Testis (tissue), 3 donors: Measurements from ENCODE around the gene SCN11A. TPM values are rescaled to one million over a fixed set of nuclear protein-coding genes. Genes with fewer than 3 reads are reported as not detected.

ENCODE experiments used
- DNase-seq: peaks from one replicate; pipeline ENCODE4 v3.0.0-alpha.2; 2019
- H3K27ac ChIP-seq, 2 donors: fragments of 200-600 bp; sonication (generic); one replicate each; pipeline ENCODE4 v1.5.1; 2019
- H3K27me3 ChIP-seq: fragments of 200-600 bp; sonication (generic); one replicate; pipeline ENCODE4 v1.5.1; 2019
- H3K36me3 ChIP-seq: fragments of 200-600 bp; sonication (generic); one replicate; pipeline ENCODE4 v1.5.1; 2017; ENCODE audit warnings: low read depth; ENCODE audit errors: missing control alignments
- H3K4me1 ChIP-seq: fragments of 200-600 bp; sonication (generic); one replicate; pipeline ENCODE4 v1.5.1; 2019
- H3K4me3 ChIP-seq, 2 donors: fragments of 200-600 bp; sonication (generic); one replicate each; pipeline ENCODE4 v1.5.1; 2017 to 2019
- H3K9me3 ChIP-seq: fragments of 200-600 bp; sonication (generic); one replicate; pipeline ENCODE4 v1.5.1; 2017
- CTCF ChIP-seq, 3 experiments: fragments of 450-650 bp in 2 of 3; fragments of 200-600 bp in 1 of 3; sonication (generic) in 1 of 3; IDR thresholded peaks; one replicate each; pipeline ENCODE4 v1.5.1; 2016 to 2019; ENCODE audit warnings: antibody characterized with exemption in 3 of 3, mild to moderate bottlenecking in 2 of 3, moderate library complexity in 1 of 3
- POLR2A ChIP-seq: fragments of 450-650 bp; IDR thresholded peaks from one replicate; pipeline ENCODE4 v1.6.1; 2017; ENCODE audit warnings: antibody characterized with exemption, mild to moderate bottlenecking, moderate library complexity
- WGBS, 2 donors: methylation state at CpG; one replicate each; pipeline ENCODE4 v1.1.5; 2018; 5-methylcytosine and 5-hydroxymethylcytosine counted together
- intact Hi-C: fragments of 100-400 bp; cut with DNase I; formaldehyde crosslinking; loops from one replicate; pipeline ENCODE4 v1.15.1; 2023; ENCODE audit warnings: low total_unique reads
- polyA plus RNA-seq: library from polyadenylated mRNA; stranded (reverse); fragments of 350-450 nt; fragmentation: Illumina TruSeq; extraction: RNeasy Lipid Tissue Mini Kit (QIAGEN cat#74804); gene quantifications from one replicate; pipeline ENCODE4 v1.2.3, GENCODE V29; 2014; ENCODE audit warnings: low read depth, low replicate concordance; ENCODE audit not compliant: insufficient read depth
- total RNA-seq, 2 donors: library from RNA; depleted of rRNA; stranded (reverse); fragments of >200 nt; gene quantifications; one replicate each; pipeline ENCODE4 v1.2.3, GENCODE V29; 2016

SCN11A gene
- total and polyA plus RNA-seq, 3 donors from 2014 or later: 1.8 to 3.5 (median 3.0) TPM

GRCh38 chr3:39088456-39088855 is 36.7 kb upstream of the SCN11A start:
- no peaks in the 10 kb centered on the region for H3K4me1 ChIP-seq
- H3K27ac ChIP-seq: no peak overlapping the region
- no peaks in the 10 kb centered on the region for H3K36me3 ChIP-seq
- WGBS, 2 donors: 81 to 98% methylated on average over 3 of the region's 3 CpGs
- no peaks in the 10 kb centered on the region for H3K27me3 ChIP-seq
- no peak for TF ChIP-seq CTCF (IDR thresholded peaks at IDR 0.05)
- no peak for TF ChIP-seq POLR2A
- no peak overlapping the region for H3K4me3 ChIP-seq
- H3K9me3 ChIP-seq: no peaks in the 10 kb centered on the region
- intact Hi-C loops: no loop called here
- DNase-seq: no peak

- intact Hi-C loops: no loop called here
- H3K27me3 ChIP-seq: no peaks in the 10 kb centered on the region
- no peaks in the 10 kb centered on the region for H3K4me1 ChIP-seq
- no peaks in the 10 kb centered on the region for H3K36me3 ChIP-seq
- H3K27ac ChIP-seq: no peak overlapping the region
- no peaks in the 10 kb centered on the region for H3K9me3 ChIP-seq
- no peak for DNase-seq
- H3K4me3 ChIP-seq: no peak overlapping the region
- WGBS, 2 donors: 89 to 91% methylated on average over 4 of the region's 4 CpGs
- TF ChIP-seq CTCF (IDR thresholded peaks at IDR 0.05) (peak in 1 of 3 experiments; percentile 13), POLR2A (no peak)
Observed at GRCh38 chr3:39086144-39086543, 34.4 kb upstream of the SCN11A start.

GRCh38 chr3:39082666-39083313 is 31.0 kb upstream of the SCN11A start:
- TF ChIP-seq POLR2A (no peak), CTCF (IDR thresholded peaks at IDR 0.05) (no peak)
- no peak overlapping the region for H3K4me3 ChIP-seq
- peaks cover 4% of the 10 kb centered on the region for H3K36me3 ChIP-seq
- intact Hi-C loops: no loop called here
- no peak for DNase-seq
- 94 to 97% methylated on average over 4 of the region's 4 CpGs for WGBS, 2 donors
- no peaks in the 10 kb centered on the region for H3K9me3 ChIP-seq
- no peaks in the 10 kb centered on the region for H3K4me1 ChIP-seq
- no peaks in the 10 kb centered on the region for H3K27me3 ChIP-seq
- no peak overlapping the region for H3K27ac ChIP-seq

- no peaks in the 10 kb centered on the region for H3K4me1 ChIP-seq
- H3K4me3 ChIP-seq: no peak overlapping the region
- no peak for DNase-seq
- H3K9me3 ChIP-seq: no peaks in the 10 kb centered on the region
- no peaks in the 10 kb centered on the region for H3K27me3 ChIP-seq
- H3K36me3 ChIP-seq: peaks cover 4% of the 10 kb centered on the region
- H3K27ac ChIP-seq: no peak overlapping the region
- TF ChIP-seq POLR2A: no peak
- no peak for TF ChIP-seq CTCF (IDR thresholded peaks at IDR 0.05)
- intact Hi-C loops: no loop called here
Observed at GRCh38 chr3:39080026-39080425, 28.3 kb upstream of the SCN11A start.

GRCh38 chr3:39079530-39079929 is 27.8 kb upstream of the SCN11A start:
- TF ChIP-seq CTCF (IDR thresholded peaks at IDR 0.05) (no peak), POLR2A (no peak)
- intact Hi-C loops: no loop called here
- H3K9me3 ChIP-seq: no peaks in the 10 kb centered on the region
- no peak for DNase-seq
- no peaks in the 10 kb centered on the region for H3K4me1 ChIP-seq
- H3K27me3 ChIP-seq: no peaks in the 10 kb centered on the region
- H3K4me3 ChIP-seq: no peak overlapping the region
- no peak overlapping the region for H3K27ac ChIP-seq
- H3K36me3 ChIP-seq: peaks cover 4% of the 10 kb centered on the region
